HL-60/S4 treated with retinoic acid at 250 ng/mL for 4 days and 3 days (cell line): Measurements from ENCODE around the gene ITGA6.

Experiments
- in situ Hi-C: fragments of 300-500 bp; cut with MboI; formaldehyde crosslinking; loops from 2 replicates; pipeline ENCODE4 v1.7.0; 2022; ENCODE audit warnings: low sequenced_read_pairs

ITGA6 gene

GRCh38 chr2:172462849-172463381 is 35.5 kb downstream of the ITGA6 start:
- in situ Hi-C loops = loop anchor here (10.0 to 25.0 kb wide), 3 partner anchors 288 to 876 kb away; partner anchors contain the start of gene DYNC1I2

DNA sequence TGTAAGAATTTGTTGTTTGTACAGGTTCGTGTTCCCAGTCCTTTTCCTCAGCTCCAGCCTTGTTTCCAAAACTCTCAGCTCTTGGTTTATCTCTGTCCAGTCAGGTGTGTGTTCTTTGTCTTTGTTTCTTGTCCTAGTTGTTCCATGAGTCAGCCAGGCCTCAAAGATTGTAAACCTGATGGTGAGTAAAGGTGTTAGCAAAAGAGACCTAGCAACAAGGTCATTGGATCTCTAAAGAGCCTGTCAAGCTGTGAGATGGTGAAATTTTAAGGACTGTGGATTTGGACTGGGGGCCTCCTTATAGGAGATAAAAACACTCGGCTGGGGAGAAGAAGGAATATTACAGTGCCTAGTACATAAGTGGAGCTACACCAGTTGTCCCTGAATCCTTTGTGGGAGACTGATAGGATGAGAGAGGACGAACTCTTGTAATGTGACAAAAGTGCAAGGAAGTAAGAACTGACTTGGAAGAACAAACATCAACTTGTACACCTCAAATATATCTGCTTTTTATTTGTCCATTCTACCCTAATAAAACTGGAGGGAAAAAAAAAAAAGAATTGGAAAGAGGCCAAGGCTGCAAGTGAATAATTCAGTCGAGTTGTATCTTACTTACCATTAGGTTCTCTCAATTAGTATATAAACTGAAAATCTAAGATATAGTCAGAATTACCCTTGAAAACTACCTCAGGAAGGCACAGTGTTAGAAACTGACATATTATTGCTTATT is 37.2 kb downstream of the ITGA6 start:
- in situ Hi-C loops = loop anchor here (10.0 to 25.0 kb wide), 3 partner anchors 290 to 877 kb away; partner anchors contain the start of gene DYNC1I2

DNA sequence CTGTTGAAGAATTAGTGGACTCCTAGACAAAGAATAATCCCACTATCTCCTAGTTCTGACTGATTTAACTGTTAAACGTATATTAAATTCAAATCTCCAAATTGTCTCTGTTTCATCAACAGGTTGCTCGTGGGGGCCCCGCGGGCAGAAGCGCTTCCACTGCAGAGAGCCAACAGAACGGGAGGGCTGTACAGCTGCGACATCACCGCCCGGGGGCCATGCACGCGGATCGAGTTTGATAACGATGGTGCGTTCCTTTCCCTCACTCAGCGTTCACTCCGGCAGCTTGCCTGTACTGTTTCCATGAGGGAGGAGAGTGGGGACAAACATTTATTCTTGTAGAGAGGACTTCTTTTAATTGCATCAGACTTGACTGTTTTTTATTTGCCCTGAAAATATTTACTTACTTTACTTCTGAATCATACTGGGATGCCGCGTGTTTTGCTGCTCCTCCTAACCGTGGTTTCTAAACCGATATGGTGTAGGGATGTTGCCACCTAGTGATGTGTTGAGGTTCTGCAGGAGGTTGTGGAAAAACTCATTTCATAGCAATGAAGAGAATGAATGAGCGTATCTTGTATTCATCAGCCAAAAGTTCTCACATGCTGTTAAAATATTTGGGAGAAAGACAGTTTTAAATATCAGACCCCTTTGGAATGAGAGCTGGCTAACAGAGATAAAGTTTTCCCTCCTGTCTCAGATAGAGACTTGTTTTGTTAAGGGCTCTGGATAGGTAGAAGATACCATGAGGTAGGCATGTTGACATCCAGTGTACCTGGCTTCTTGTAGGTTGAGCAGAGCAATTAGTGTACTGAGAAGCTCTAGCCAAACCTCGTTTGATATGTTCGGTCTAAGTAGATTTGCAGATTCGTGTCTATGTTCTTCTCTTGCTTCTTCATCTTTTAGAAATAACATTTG is 38.3 kb downstream of the ITGA6 start:
- in situ Hi-C loops = loop anchor here (10.0 to 25.0 kb wide), 3 partner anchors 291 to 878 kb away; partner anchors contain the start of gene DYNC1I2

- in situ Hi-C loops = loop anchor here (10.0 to 25.0 kb wide), 3 partner anchors 293 to 880 kb away; partner anchors contain the start of gene DYNC1I2
These were observed 40.0 kb downstream of the ITGA6 start for GRCh38 chr2:172467382-172467781.

DNA sequence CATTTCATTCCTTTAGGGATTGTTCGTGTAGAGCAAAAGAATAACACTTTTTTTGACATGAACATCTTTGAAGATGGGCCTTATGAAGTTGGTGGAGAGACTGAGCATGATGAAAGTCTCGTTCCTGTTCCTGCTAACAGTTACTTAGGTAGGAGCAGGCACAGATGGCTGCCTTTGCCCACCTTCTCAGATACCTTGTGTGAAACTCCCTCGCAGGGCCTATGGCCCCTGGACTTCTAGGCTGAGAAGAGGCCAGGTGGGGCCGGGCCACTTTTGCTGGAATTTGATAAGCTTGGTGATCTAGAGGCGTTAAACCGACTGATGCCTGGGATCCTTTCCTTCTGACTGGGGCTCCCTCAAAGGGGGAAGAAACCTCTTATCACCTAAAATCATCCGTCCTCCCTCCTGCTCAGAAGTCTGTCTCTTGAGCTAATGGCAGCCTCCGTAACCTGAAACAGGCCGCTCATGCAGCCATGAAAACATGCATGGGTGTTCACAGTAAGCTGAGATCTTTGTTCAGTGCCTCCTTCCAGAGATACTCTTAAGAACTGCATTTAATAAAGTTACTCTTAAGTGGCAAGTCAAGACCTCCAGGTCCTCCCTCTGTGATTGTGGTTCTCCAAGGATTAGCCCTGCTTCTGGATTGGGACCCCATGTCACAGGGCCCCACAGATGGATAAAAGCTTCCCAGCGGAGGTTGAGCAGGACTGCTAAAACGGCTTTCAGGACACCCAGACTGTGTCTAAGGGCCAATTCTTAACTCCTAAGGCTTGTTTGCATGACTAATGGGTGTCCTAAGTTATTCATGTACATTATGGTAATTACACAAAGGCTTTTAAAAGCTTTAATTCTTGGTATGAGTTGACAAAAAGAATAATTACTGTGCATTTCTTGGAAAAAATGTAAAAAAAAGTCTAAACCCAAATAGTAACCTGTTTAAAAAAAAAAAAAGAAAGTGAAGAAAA is 43.9 kb downstream of the ITGA6 start:
- in situ Hi-C loops = loop anchor here (25.0 kb wide), 2 partner anchors 784 to 884 kb away; partner anchors contain the start of gene DYNC1I2

GRCh38 chr2:172472446-172473033 is 45.2 kb downstream of the ITGA6 start:
- in situ Hi-C loops = loop anchor here (25.0 kb wide), 2 partner anchors 785 to 885 kb away; partner anchors contain the start of gene DYNC1I2

DNA sequence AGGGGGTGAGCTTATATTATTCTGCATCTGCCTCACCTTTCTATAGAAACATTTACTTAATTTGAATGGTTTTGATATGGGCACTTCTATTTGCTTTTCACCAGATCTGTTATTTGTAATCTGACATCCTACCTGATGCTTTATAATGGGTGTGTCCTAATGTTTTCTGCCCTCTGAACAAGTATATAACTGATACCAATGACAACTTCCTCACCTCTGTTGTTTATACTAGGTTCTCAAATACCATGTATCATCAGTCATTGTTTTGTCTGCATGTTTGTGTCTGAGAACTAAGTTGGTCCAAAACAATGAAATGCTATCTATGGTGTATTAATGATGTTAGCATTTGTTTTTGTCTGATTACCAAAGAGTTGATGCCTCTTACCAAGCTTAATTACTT is 45.8 kb downstream of the ITGA6 start:
- in situ Hi-C loops = loop anchor here (25.0 kb wide), 2 partner anchors 786 to 886 kb away; partner anchors contain the start of gene DYNC1I2

- in situ Hi-C loops = no loop called here
These were observed 51.0 kb downstream of the ITGA6 start for GRCh38 chr2:172478353-172478752.

- in situ Hi-C loops = no loop called here
These were observed 53.2 kb downstream of the ITGA6 start for GRCh38 chr2:172480301-172481218.

- in situ Hi-C loops = no loop called here
These were observed 54.3 kb downstream of the ITGA6 start for GRCh38 chr2:172481507-172482262.

GRCh38 chr2:172484253-172484652 is 56.9 kb downstream of the ITGA6 start:
- in situ Hi-C loops = no loop called here

DNA sequence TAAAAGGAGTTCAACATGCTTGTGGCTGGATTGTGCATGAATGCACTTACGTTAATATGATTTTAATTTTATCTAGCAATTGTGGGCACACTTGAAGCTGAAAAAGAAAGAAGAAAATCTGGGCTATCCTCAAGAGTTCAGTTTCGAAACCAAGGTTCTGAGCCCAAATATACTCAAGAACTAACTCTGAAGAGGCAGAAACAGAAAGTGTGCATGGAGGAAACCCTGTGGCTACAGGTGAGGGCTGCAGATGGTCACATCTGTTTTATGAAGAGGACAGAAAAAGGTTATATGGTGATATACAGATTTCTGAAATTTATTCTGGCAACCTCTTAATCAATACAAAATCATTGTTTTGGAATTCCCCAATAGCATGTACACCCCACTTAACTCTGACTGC is 57.3 kb downstream of the ITGA6 start:
- in situ Hi-C loops = no loop called here

DNA sequence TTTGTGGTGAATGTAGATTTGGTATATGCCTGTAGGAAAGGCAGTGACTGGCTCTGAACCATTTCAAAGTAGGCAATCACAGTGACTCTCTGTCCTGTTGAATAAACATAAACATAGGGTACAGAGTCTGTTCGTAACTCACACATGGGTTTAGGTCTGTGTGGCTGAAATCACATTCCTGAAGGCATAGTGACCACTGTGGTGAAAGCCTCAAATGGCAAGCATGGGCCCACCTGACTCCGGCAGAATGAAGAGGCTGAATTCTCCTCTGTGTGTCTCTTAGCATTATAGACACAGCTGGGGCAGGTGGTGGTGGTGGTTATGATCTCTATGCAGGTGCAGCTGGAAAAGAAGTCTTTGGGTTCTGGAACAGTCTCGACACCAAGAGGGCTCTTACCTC is 61.2 kb downstream of the ITGA6 start:
- in situ Hi-C loops = no loop called here

GRCh38 chr2:172489681-172490080 is 62.3 kb downstream of the ITGA6 start:
- in situ Hi-C loops = no loop called here

- in situ Hi-C loops = no loop called here
These were observed 68.8 kb downstream of the ITGA6 start for GRCh38 chr2:172496160-172496608.

DNA sequence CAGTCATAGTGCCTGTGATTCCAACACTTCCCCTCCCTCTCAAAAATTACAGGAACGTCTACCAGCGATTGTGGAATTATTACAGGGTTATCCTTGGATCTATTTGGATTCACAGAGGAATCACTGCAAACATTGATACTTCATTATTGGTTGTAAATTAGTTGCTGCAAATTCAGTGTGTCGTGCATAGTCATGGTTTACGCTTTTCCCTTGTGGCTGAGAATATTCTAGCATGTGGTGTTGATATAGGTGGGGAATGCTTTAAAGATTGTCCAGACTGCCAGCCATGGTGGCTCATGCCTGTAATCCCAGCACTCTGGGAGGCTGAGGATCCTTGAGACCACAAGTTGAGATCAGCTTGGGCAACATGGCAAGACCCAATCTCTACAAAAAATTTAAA is 79.8 kb downstream of the ITGA6 start:
- in situ Hi-C loops = no loop called here

- in situ Hi-C loops = no loop called here
These were observed 82.7 kb downstream of the ITGA6 start for GRCh38 chr2:172510088-172510487.

DNA sequence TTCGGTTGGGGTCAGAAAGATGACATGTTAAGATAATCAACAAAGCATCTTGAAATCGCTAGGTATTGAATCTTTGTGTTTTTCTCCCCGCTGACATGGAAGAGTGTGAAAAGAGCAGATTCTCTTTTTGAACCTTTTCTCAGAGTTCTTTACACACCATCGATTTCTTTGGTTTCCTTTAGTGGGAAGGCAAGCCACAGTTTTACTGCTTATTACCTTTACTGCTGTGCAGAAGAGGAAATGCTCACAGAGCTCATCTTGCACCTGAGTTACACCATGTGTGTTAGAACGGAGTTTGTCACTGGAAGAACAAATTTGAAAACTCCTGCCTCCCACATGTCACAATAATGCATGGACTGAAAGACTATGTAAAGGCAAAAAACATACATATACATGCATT is 83.2 kb downstream of the ITGA6 start:
- in situ Hi-C loops = no loop called here
